ENCODE data around the gene CC2D2A. TPM values are rescaled to one million over a fixed set of nuclear protein-coding genes. Genes with fewer than 3 reads are reported as not detected.

The CC2D2A gene
- total and polyA plus RNA-seq, 7 donors, result 1.6 to 4.7 (median 2.1) TPM

DNA sequence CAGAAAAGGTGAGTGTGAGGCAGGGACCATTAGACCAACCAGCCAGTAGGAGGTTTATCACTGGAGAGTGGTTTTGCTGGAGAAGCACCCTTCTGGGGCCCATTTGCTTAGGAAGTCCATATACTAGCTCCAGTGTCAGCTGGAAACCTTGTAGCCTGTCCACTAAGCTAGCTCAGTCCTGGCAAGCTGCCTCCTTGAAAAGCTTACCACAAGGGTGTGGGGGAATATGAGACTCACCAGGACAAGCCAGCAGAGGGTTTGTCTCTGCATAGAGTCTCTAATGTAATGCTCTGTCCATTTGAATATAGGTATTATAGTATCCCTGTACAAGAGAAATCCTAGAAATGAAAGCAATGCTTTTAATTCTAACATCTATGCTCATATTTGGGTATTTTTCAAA, 99.1 kb downstream of the CC2D2A start:
- peaks cover 6% of the 10 kb centered on the region for H3K4me1 ChIP-seq
- H3K9me3 ChIP-seq, result no peaks in the 10 kb centered on the region
- H3K36me3 ChIP-seq (ENCODE audit: insufficient read depth in 1 of 2, low read depth in 1 of 2), result peaks cover 3 to 48% of the 10 kb centered on the region in 2 donors
- TF ChIP-seq, protein P1, sequence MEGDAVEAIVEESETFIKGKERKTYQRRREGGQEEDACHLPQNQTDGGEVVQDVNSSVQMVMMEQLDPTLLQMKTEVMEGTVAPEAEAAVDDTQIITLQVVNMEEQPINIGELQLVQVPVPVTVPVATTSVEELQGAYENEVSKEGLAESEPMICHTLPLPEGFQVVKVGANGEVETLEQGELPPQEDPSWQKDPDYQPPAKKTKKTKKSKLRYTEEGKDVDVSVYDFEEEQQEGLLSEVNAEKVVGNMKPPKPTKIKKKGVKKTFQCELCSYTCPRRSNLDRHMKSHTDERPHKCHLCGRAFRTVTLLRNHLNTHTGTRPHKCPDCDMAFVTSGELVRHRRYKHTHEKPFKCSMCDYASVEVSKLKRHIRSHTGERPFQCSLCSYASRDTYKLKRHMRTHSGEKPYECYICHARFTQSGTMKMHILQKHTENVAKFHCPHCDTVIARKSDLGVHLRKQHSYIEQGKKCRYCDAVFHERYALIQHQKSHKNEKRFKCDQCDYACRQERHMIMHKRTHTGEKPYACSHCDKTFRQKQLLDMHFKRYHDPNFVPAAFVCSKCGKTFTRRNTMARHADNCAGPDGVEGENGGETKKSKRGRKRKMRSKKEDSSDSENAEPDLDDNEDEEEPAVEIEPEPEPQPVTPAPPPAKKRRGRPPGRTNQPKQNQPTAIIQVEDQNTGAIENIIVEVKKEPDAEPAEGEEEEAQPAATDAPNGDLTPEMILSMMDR (IDR thresholded peaks at IDR 0.05), result no peak
- no peak overlapping the region for H3K4me3 ChIP-seq
- DNase-seq (no peak), ATAC-seq (peak; percentile 71 to 80 (median 72))
- no peak overlapping the region for H3K27ac ChIP-seq
- H3K27me3 ChIP-seq (ENCODE audit: insufficient read depth in 3 of 3, low read length in 2 of 3), result no peaks in the 10 kb centered on the region
- intact Hi-C loops (cut with DNase I), result no loop called here

DNA sequence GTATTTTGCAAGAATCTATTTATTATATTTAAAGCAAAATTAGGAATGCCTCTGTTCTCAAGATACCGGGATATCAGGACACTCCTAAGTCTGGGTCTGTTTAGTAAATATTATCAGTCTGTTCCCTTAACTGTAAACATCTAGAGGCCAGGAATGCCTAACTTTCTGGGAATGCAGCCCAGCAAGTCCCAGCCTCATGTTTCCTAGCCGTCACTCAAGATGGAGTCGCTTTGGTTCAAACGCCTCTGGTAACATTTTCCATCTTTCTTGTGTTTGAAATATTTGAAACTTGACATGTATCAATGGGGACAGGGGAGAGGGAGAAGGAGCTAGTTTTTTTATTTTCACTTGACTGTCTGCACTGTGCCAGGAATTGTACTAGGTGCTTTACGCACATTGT, 100.1 kb downstream of the CC2D2A start:
- intact Hi-C loops (cut with DNase I), result no loop called here
- H3K4me1 ChIP-seq, result peaks cover 6% of the 10 kb centered on the region

DNA sequence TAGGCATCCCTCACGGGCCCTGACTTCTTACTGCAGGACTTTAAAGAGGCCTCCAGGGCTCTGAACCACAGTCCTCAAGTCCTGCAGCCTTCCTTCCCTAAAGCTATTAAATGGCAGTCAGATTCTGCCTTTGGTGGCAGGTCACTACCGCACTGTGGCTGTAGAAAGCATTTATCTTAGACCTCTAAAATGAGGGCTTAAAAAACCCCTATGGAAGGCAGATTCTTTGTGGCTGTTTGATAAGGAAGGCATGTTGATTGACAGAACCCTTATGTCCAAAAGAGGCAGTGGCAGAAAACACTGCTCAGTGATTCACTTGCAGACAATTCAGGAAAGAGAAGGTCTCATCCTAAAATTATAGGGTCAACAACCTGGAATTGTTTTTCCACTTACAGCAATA, 106.3 kb downstream of the CC2D2A start:
- TF ChIP-seq, protein P1 (IDR thresholded peaks at IDR 0.05), result no peak
- 53 to 93% (median 63%) methylated on average over 2 of the region's 2 CpGs for WGBS, 3 donors
- Histone ChIP-seq H3K27me3 (ENCODE audit: insufficient read depth in 3 of 3, low read length in 2 of 3) (no peaks in the 10 kb centered on the region), H3K36me3 (ENCODE audit: insufficient read depth in 1 of 2, low read depth in 1 of 2) (no peaks in the 10 kb centered on the region), H3K27ac (no peak overlapping the region), H3K4me1 (no peaks in the 10 kb centered on the region), H3K4me3 (no peak overlapping the region), H3K9me3 (no peaks in the 10 kb centered on the region)
- intact Hi-C loops (cut with DNase I), result no loop called here
- DNase-seq (no peak), ATAC-seq (no peak)

More for the DNA sequence above, 100.1 kb downstream of the CC2D2A start:
- 93 to 95% (median 94%) methylated on average over 5 of the region's 5 CpGs for WGBS, 3 donors
- Histone ChIP-seq H3K4me3 (no peak overlapping the region), H3K36me3 (ENCODE audit: insufficient read depth in 1 of 2, low read depth in 1 of 2) (peaks cover 0 to 40% of the 10 kb centered on the region in 2 donors), H3K27ac (no peak overlapping the region), H3K27me3 (ENCODE audit: insufficient read depth in 3 of 3, low read length in 2 of 3) (no peaks in the 10 kb centered on the region), H3K9me3 (no peaks in the 10 kb centered on the region)
- ATAC-seq (no peak), DNase-seq (no peak)
- TF ChIP-seq, protein P1 (IDR thresholded peaks at IDR 0.05), result no peak

DNA sequence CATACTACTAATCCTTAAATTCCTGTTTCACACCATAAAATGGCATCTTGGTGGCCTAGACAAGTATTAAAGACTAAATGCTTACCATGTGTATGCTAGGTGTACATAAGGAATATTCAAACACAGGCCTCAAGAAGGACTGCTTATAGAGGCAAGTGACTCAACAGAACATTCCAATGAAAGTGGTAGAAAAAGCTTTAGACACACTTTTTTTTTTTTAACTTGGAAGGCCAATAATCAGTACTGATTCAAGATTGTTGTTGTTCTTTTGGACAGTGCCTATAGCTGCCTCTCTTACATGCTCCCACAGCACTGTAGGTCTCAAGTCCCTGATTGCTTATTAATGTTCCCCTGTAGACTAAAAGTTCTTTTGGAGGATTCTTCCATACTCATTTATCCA, 107.8 kb downstream of the CC2D2A start:
- Histone ChIP-seq H3K4me1 (no peaks in the 10 kb centered on the region), H3K9me3 (no peaks in the 10 kb centered on the region), H3K4me3 (no peak overlapping the region), H3K36me3 (ENCODE audit: insufficient read depth in 1 of 2, low read depth in 1 of 2) (no peaks in the 10 kb centered on the region), H3K27ac (no peak overlapping the region), H3K27me3 (ENCODE audit: insufficient read depth in 3 of 3, low read length in 2 of 3) (no peaks in the 10 kb centered on the region)
- intact Hi-C loops (cut with DNase I), result no loop called here
- DNase-seq (no peak), ATAC-seq (no peak)
- TF ChIP-seq, protein P1 (IDR thresholded peaks at IDR 0.05), result no peak

DNA sequence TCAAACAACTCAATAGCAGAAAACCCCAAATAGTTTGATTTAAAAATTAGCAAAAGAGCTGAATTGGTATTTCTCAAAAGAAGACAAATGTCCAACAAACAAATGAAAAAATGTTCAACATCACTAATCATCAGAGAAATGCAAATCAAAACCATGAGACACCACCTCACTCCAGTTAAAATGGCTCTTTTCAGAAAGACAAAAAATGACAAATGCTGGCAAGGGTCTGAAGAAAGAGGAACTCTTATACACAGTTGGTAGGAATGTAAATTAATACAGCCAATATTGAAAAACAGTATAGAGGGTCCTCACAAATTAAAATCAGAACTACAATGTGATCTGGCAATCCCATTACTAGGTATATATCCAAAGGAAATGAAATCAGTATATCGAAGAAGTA, 115.1 kb downstream of the CC2D2A start:
- Histone ChIP-seq H3K9me3 (no peaks in the 10 kb centered on the region), H3K4me3 (no peak overlapping the region), H3K4me1 (peaks cover 25% of the 10 kb centered on the region), H3K27ac (no peak overlapping the region), H3K27me3 (ENCODE audit: insufficient read depth in 3 of 3, low read length in 2 of 3) (no peaks in the 10 kb centered on the region), H3K36me3 (ENCODE audit: insufficient read depth in 1 of 2, low read depth in 1 of 2) (no peaks in the 10 kb centered on the region)
- ATAC-seq (no peak), DNase-seq (no peak)
- WGBS, 3 donors, result 95 to 100% (median 98%) methylated on average over 1 of the region's 1 CpG
- TF ChIP-seq, protein P1 (IDR thresholded peaks at IDR 0.05), result no peak
- intact Hi-C loops (cut with DNase I), result no loop called here

Measured in psoas muscle (tissue), 8 donors.